GM03348 (cell line): ENCODE measurements around the gene EVI5.
"Not testable (repeated sequence)": the region's sequence is repeated elsewhere in the genome, so short reads cannot be mapped to it uniquely, and the experiment has no call there.

Experiments used
- DNase-seq: peaks from one replicate; pipeline ENCODE4 v3.0.0; 2012; ENCODE audit warnings: low spot score

EVI5 gene

DNA sequence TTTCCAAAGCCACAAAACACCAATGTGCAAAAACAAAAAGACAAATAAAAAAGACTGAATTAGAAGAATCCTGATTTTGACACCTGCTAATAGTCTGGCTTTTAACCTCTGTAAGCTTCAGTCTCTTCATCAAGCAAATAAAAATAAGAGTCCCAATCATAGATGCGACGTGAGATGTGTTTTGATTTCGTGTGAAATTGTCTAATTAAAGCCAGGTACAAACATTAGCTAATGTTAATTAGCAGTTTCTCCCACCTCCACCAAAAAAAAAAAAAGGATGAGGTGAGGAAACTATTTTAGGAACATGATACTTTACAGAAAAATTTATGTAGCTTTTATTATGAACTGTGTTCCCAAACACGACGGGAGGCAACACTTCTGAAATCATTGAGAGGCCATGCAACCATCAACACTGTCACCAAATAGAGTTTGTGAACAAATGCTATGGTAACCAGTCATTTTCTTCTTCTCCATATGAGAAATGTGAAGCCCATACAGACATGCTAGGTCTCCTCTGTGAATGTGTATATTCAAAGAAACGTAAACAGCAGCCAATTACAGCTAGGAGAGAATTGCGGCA is 6.7 kb upstream of the EVI5 start:
- DNase-seq = no peak

DNA sequence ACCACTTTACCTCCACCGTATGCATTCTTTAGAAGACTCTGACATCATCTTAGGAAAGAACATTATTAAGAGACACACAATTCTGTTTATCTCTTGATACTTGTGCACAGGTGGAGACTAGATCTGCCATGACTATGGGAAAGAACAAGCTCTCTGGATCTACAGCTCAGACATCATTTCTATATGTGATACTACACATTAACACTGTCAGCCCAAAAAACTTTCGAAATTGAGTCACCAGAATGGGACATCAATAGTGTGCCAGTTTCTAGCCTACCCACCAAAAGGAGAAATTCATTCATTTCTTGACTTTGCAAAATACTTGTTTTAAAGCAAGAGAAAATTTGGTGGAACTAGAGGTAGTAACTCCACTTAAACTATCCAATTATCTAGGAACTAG is 6.0 kb upstream of the EVI5 start:
- no peak for DNase-seq

DNA sequence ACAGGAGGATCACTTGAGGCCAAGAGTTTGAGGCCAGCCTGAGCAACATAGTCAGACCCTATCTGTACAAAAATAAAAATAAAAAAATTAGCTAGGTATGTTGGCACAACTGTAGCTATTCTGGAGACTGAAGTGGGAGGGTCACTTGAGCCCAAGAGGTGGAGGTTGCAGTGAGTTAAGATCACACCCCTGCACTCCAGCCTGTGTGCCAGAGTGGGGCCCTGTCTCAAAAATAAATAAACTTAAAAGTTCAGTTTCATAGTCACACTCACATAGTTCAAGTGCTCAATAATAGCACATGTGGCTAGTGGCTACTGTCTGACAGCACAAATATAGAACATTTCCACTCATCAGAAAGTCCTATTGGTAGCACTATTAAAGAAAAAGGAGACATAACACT is 5.2 kb upstream of the EVI5 start:
- no peak for DNase-seq

DNA sequence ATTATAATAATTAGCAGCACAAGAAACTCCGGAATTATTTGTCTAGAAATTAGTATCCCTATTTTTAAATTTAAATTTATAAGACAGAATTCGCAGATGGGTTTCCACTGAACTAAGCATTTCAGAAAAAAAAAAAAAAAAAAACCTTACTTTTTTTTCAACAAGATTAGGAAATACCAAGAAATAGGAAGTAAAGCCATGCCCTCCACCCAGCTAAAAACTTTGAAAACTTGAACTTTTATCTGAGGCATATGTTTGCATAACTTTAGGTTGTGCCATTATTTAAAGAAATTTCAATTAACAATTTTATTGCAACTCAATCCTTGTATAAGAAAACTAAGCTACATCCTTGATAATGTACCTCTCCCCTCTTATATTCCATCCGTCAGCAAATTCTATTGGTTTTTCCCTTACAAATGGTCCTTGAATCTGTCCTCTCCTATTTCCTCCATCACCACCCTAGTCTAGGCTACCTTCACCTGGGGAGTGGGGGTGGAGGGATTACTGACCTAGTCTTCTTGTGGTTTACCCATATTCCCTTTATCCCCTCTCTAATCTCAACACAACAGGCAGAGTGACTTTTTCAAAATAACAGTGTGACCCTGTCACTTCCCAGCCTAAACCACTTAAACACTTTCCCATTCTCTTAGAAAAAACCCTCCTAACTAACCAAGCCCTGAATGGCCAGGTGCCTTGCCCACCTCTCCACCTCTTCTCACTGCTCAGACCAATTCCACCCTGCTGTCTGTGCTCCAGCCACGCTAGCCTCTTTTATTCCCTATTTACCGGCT is 1.4 kb upstream of the EVI5 start:
- DNase-seq = no peak

DNA sequence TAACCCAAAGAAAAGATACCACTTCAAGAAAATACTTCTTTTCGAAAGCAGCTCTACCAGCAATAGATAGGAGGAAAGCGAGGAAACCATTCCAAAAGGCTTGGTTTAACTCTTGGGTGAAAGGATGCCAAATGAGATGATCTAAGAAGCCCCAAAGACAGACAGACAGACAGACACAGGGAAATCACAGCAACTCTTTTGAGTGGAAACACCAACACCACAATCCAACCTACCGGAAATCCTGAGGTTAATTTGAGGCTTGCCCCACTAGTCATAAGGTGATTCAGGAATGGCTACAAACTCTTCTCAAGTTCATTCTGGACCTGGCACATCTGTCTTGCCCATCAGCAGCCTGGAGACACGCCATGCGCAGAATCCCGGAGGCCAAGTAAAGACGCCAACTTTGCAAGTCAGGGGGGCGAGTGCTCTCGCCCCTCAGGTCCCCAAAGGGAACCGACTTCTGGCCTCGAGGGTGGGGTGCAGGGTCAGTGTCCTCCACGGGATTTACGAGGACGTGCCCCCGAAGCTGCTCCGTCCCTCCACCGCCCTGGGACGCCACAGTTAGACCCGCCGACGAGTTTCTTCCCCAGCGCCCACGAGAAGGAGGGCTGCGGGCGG is 778 bp downstream of the EVI5 start:
- peak; percentile 38 for DNase-seq

DNA sequence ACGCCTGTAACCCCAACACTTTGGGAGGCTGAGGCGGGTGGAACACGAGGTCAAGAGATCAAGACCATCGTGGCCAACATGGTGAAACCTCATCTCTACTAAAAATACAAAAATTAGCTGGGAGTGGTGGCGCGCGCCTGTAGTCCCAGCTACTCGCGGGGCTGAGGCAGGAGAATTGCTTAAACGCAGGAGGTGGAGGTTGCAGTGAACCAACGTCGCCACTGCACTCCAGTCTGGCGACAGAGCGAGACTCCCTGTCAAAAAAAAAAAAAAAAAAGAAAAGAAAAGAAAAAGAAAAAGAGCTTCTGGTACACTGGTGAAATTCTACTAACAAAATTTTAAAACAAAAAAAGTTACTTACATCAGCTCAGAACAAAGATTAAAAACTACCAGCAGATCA is 1.4 kb downstream of the EVI5 start:
- not testable (repeated sequence) for DNase-seq

DNA sequence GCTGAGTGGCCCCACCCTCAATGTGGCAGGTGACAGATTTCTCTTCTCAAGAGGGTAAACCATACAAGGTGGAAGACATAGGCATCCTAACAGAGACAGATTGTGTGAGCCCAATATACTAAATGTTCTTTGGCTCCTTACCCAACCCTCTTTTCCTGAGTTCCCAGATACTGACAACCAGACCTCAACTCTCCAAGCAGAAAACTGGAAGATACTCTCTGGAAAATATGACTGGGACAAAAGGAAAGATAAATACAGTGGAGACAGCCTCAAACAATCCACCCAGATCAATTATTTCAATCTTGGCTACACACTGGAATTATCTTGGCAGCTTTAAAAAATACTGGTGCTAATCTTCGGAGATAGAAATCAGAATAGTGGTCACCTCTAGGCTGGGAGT is 6.5 kb downstream of the EVI5 start:
- DNase-seq = no peak

DNA sequence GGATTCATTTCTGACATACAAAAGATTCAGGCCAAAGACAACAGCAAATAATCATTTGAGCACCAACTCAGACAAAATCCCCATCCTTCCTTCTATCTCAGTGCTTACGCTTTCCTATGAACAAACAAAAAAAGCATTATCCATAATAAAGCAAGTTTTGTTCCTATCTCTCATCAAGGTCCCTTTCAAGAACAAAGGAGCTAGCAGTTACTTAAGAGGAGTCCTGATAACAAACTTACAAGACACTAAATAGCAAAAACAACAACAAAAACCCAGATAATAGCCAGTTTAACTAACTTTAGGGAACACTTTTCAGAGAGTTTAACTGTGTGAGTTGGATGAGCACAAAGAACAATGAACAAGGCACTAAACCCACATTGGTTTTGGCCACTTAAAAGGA is 10.5 kb downstream of the EVI5 start:
- no peak for DNase-seq

DNA sequence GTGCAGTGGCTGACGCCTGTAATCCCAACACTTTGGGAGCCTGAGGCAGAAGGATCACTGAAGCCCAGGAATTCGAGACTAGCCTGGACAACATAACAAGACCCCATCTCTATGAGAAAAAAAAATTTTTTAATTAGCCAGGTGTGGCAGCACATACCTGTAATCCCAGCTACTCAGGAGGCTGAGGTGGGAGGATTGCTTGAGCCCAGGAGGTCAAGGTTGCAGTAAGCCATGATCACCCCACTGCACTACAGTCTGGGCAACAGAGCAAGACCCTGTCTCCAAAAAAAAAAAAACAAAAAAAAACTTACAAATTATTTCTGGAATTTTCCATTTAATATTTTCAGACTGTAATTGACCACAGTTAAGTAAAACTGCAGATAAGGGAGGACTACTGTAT is 11.2 kb downstream of the EVI5 start:
- DNase-seq = not testable (repeated sequence)

DNA sequence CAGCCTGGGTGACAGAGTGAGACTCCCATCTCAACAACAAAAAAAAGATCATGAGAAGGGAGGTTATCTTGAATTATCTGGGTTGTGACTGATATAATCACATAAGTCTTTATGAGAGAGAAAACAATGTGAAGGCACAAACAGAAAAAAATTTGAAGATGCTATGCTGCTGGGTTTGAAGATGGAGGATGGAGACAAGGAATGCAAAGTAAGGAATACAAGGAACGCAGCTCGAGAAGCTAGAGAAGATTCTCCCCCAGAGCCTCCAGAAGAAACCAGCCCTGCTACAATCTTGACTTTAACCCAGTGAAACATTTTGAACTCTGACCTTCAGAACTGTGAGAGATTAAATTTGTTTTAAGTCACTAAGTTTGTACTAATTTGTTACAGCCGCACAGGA is 15.1 kb downstream of the EVI5 start:
- no peak for DNase-seq

DNA sequence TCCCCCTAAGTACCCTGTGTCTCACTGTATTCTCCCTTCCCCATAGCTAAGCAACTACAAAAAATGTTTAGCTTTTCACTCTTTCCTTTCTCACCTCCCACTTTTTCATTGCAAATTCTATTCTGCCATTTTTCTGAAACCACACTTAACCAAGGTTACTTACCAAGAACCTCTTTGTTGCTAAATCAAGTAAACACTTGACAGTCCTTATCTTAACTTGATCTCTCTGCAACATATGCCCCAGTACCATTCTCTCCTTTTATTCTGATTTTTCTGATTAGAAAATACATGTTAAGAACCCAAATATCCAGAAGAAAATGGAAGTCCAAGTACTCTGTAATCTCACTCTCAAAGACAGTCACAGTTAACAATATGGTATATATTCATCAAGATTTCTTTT is 16.0 kb downstream of the EVI5 start:
- DNase-seq = no peak

DNA sequence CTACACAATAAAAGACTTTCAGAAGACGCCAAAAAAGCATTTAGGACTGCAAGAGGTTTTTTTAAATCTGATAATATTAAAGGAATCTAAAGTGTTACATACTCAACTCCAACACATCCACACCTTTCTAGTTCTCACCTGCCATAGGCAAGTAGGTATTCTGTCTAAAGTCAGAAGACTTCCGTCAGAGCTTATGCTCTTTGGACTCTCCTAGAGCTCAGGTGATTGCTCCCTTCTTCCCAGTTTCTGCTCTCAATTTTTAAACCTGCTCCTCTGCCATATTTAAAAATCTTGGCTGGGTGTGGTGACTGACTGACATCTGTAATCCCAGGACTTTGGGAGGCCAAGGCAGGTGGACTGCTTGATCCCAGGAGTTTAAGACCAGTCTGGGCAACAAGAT is 16.6 kb downstream of the EVI5 start:
- DNase-seq = no peak

DNA sequence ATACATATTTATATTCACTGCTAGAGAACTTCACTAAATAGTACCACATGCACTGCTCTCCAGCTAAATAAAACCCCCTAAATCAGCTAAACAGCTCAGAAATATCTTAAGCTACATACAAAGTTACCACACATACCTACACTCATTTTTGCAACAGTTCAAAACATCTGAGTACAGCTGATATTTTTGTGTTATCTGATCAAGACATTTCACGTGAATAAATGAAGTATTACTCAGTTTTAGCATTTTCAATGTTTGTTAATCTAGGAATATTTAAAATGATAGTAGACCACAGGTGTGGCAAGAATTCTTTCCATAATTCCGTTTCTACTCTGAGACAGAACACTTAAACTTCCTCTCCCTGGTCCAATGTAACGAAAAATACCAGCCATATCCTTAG is 20.8 kb downstream of the EVI5 start:
- no peak for DNase-seq

DNA sequence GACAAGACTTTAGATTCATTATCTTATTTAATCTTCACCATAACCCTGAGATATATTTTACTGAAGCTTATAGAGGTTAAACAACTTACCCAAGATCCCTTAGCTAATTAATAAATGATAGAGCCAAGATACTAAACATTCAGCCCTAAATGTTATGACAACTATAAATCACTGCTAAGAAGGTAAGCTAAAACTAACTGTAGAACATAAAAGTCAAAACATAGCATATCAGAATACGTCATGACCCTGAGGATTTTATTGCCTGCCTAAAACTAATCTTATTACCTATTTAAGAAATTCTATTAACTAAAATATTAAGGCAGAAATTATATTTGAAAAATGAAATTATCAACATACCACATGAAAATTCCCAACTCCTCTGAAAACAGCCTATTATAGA is 22.6 kb downstream of the EVI5 start:
- no peak for DNase-seq

DNA sequence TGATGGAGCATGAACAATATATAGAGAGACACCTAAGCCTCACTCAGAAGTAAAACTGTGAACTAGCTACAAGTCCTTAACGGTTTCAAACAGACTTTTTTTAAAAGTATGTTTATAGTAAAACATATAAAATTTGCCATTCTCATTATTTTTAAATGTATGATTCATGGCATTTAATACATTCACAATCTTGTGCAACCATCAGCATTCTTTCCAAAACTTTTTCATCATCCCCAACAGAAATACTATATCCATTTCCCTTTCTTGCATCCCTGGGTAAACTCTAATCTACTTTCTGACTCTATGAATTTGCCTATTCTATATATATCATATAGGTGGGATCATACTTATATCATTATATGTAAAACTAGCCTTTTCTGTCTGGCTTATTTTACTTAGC is 25.5 kb downstream of the EVI5 start:
- peak; percentile 9 for DNase-seq

DNA sequence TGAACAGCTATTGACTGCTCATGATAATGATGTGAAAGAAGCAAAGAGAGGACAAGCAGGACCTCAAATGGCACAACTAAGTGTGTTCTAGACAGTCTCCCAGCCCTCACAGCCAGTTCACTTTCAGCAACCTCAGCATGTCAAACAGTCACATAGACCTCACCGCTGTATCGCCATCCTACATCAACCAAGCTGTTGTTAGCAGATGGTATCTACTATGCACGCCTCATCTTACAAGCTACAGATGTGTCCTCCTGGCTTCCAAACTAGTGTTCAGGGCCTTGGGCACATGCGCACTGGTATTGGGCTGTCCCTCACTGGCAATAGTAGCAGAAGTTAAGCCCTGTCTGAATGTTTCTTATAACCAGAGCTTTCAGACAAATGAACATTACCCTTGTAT is 28.4 kb downstream of the EVI5 start:
- DNase-seq = no peak

DNA sequence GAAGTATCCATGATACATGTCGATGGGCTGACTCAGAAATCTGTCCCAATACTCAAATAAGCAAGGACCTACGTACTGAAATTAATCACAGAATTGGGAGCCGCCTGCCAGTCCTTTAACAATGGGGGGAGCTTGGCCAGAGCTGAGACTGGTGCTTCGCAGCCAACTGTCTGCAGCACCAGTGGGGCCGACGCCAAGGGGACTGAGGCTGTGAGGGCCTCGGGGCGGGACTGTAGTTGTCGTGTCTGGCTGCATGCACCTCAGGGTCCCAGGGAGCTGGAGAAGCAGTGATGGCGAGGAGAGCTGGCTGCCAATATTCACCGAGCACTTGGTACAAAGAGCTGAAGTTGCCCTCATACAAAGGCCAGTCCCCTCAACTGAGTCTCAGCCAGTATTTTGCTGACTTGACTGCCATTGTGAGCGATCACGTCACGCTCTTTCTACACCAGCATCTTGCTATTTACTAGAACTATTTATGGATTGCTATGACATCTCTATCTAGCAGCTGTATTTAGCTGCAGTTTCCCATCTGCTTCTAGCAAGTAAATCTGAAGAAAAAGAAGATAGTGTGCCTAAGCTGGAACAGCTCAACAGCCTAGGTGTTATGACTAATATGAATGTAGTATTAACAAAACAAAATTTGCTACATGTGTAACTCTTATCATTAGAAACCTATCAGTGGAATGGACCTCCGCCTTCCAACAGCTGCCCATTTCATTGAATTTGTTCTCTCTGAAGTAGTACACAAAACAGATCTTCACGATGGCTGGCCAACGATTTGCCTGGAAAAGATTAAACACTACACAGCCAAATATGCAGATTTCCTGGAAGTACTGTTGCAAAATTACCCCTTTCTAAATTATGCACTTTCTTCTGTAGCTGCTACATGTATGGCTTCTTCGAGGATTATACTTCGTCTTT is 29.1 kb downstream of the EVI5 start:
- DNase-seq = peak; percentile 51

DNA sequence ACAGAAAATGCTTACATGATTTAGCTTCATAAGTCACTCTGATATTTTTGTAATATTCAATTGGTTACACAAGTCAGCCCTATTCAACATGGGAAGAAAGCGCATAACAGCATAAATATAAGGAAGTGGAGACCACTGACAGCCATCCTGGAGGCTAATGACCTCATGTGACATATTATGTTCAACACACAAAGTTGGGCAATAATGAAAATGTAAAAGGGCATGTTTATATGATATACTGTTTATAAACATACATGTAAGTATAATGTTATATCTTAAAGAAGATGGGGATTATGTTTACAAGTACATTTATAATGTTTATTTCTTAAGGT is 30.2 kb downstream of the EVI5 start:
- DNase-seq = no peak

DNA sequence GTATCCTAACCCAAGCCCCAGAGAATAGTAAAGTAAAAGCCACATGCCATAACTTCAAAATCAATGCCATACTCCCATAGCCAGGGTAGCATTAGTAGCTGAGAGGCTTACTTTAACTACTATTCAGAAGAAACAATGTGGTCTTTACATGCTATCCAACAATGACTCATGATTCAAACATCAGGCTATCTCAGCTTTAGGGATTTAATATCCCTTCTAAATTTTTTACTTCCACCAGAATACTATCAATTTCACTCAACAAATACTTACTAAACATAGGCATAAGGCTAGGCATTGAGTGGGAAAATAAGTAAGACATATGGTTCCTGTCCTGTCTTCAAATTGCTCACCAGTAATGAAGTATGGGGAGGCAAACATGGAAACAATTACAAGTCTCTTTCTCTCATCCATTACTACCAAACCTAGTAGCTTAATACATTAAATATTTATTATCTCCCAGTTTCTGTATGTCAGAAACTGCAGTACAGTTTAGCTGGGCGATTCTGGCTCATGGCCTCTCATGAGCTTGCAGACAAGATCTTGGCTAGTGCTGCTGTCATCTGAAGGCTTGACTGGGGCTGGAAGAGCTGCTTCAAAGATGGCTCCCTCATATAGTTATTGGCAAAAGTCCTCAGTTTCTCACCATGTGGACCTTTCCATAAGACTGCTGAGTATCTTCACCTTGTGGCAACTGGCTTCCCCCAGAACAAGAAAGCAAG is 30.7 kb downstream of the EVI5 start:
- DNase-seq = peak; percentile 70

DNA sequence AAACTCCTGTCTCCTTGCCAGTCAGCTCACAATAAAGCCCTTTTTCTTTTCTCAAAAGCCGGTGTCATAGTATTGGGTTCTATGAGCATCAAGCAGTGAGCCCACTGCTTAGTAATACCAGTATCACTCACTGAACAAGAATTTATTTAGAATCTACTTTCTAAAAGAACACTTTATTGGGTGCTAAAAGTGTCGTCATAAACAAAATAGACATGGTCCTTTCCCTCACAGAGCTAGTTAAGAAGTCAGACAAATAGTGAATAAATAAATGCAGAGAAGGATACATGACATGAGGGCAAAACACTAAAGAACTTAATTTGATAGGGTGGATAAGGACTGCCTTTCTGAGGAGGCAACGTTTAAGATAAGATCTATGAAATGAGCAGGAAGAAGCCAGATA is 32.2 kb downstream of the EVI5 start:
- no peak for DNase-seq

DNA sequence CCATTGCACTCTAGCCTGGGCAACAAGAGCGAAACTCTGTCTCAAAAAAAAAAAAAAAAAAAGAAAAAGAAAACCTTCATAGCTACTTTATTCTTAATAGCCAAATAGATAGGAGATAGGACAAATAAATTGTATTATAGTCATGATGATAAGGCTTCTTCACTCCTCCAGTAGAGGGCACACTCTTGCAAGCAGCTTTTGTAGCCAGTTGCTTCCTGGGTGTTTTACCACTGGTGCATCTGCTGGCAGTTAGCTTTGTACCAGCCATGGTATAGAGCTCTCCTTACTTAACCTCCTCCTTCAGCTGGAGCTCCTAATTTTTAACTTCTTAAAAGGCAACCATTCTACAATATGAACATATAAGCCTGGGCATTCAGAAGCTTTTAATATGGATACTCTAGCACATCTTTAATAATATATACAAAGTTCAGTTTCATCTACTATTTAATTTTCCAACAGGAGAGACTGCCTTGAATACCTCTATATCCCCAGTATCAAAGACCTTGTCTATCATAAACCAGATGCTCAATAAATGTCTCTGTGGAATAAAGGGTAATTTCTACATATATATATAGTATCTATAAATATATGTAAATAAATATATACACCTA is 35.8 kb downstream of the EVI5 start:
- DNase-seq = peak; percentile 73

DNA sequence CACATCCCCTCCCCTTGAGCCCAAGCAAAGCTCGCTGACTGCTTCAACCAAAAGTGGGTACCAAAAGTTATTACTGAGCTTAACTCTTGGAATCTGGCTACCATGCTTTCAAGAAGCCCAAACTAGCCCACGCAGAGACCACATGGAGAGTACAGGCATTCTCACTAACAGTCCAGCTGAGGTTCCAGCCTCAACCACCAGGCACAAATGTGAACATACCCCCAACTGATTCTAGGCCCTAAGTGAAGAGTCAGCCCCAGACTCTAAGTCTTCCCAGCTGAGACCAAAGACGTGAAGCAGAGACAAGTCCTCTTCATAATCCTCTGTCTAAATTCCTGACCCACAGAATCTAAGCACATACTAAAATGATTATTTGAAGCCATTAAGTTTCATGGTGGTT is 36.8 kb downstream of the EVI5 start:
- no peak for DNase-seq
